K562 (cell line): ENCODE data around the gene FEN1. TPM values are rescaled to one million over a fixed set of nuclear protein-coding genes. Genes with fewer than 3 reads are reported as not detected.

Experiments
- ATAC-seq: fragments of 200-7000 bp; cut with Tn5 transposase; 3 replicates; pipeline ENCODE4 v1.9.1; 2020; ENCODE audit warnings: moderate library complexity
- BruUV-seq: library from RNA; stranded (reverse); fragments of 400-500 nt; replicated peaks from 2 replicates; lab custom pipeline; 2021; lab: Mats Ljungman, UMichigan
- CTCF ChIA-PET: fragments of 300-600 bp; formaldehyde crosslinking; extraction: SDS; loops from one replicate; lab custom pipeline; 2021; ENCODE audit warnings: low intra/inter-chr PET ratio; lab: Yijun Ruan, JAX
- POLR2A ChIA-PET: fragments of 300-600, 350-650 bp; sonication (Branson Sonifier 250); formaldehyde crosslinking; extraction: SDS; loops from one replicate; lab custom pipeline; 2021; ENCODE audit warnings: antibody characterized with exemption, inconsistent platforms; lab: Yijun Ruan, JAX
- DNase-seq, 4 experiments: peaks; one replicate each; pipeline versions ENCODE4 v3.0.0 to v3.0.0-alpha.2; 2011 to 2018; ENCODE audit warnings: low spot score in 3 of 4, mixed read lengths in 3 of 4; ENCODE audit errors: extremely low read depth in 1 of 4
- FAIRE-seq: peaks from 2 replicates; lab custom pipeline; 2011; peaks lifted over from hg19 to GRCh38; lab: Jason Lieb, UNC
- H2AFZ ChIP-seq: 2 replicates; pipeline ENCODE4 v1.6.0; 2011; ENCODE audit warnings: low read depth, low read length, control low read depth, inconsistent platforms
- H3K27ac ChIP-seq: fragments of 200-600 bp; 3 replicates; pipeline ENCODE4 v1.8.0; 2011; ENCODE audit warnings: low read depth, mild to moderate bottlenecking, control low read depth, inconsistent platforms, low read length, moderate library complexity, mixed read lengths; ENCODE audit errors: extremely low read depth
- H3K27me3 ChIP-seq, 2 experiments: fragments of 300-600 bp in 1 of 2; 2 replicates in 1 of 2; 3 replicates in 1 of 2; pipeline versions ENCODE4 v1.6.0 to v1.8.0; 2011; ENCODE audit warnings: inconsistent platforms in 2 of 2, low read length in 2 of 2, mild to moderate bottlenecking in 1 of 2, mixed read lengths in 1 of 2, moderate library complexity in 1 of 2; ENCODE audit not compliant: control insufficient read depth in 2 of 2, insufficient read depth in 2 of 2
- H3K36me3 ChIP-seq: fragments of 300-600 bp; 3 replicates; pipeline ENCODE4 v1.8.0; 2011; ENCODE audit warnings: mild to moderate bottlenecking, low read length, inconsistent platforms; ENCODE audit not compliant: control insufficient read depth, insufficient read depth
- H3K4me1 ChIP-seq, 2 experiments: fragments of 200-600 bp in 1 of 2; replicated peaks in 1 of 2; 2 replicates in 1 of 2; 3 replicates in 1 of 2; pipeline versions ENCODE4 v1.5.1 to v1.8.0; 2011; ENCODE audit warnings: inconsistent platforms in 2 of 2, low read length in 2 of 2, mild to moderate bottlenecking in 1 of 2, mixed read lengths in 1 of 2, moderate library complexity in 1 of 2; ENCODE audit not compliant: control insufficient read depth in 2 of 2, insufficient read depth in 2 of 2
- H3K4me2 ChIP-seq: 2 replicates; pipeline ENCODE4 v1.6.1; 2011; ENCODE audit warnings: low read length, control low read depth, inconsistent platforms, mixed read lengths; ENCODE audit not compliant: insufficient read depth
- H3K4me3 ChIP-seq: fragments of 200-600 bp; sonication (generic), shearing (Covaris generic); 2 replicates; pipeline ENCODE4 v1.5.1; 2016; ENCODE audit warnings: control low read depth, inconsistent platforms
- H3K79me2 ChIP-seq: fragments of 200-600 bp; 3 replicates; pipeline ENCODE4 v1.8.0; 2011; ENCODE audit warnings: low read length, inconsistent platforms; ENCODE audit not compliant: control insufficient read depth, insufficient read depth
- H3K9ac ChIP-seq, 2 experiments: 2 replicates each; pipeline versions ENCODE4 v1.6.0 to v1.6.1; 2011; ENCODE audit warnings: low read depth in 2 of 2, low read length in 2 of 2, control low read depth in 1 of 2, inconsistent platforms in 1 of 2, mild to moderate bottlenecking in 1 of 2, mixed read lengths in 1 of 2; ENCODE audit not compliant: insufficient read depth in 1 of 2
- H3K9me1 ChIP-seq: one replicate; pipeline ENCODE4 v1.6.0; 2011; ENCODE audit warnings: inconsistent platforms, mild to moderate bottlenecking, low read length, moderate library complexity; ENCODE audit not compliant: control insufficient read depth, insufficient read depth
- H3K9me3 ChIP-seq: replicated peaks from 2 replicates; pipeline ENCODE4 v1.5.1; 2011; ENCODE audit warnings: low read depth, low read length, inconsistent platforms; ENCODE audit not compliant: control insufficient read depth, insufficient read depth
- H4K20me1 ChIP-seq: replicated peaks from 2 replicates; pipeline ENCODE4 v1.6.1; 2011; ENCODE audit warnings: low read length, inconsistent platforms, mixed read lengths; ENCODE audit not compliant: control insufficient read depth, insufficient read depth
- BCL6 ChIP-seq: fragments of 250-450 bp; sonication (Bioruptor Pico); IDR thresholded peaks from 2 replicates; pipeline ENCODE4 v1.4.0; 2020
- GATAD2B ChIP-seq: fragments of 450-650 bp; IDR thresholded peaks from 2 replicates; pipeline ENCODE4 v1.6.1; 2017; ENCODE audit warnings: mild to moderate bottlenecking, borderline replicate concordance
- RAD51 ChIP-seq: fragments of 450-650 bp; IDR thresholded peaks from 2 replicates; pipeline ENCODE4 v1.7.1; 2016; ENCODE audit warnings: low read depth, mild to moderate bottlenecking, borderline replicate concordance
- TCFL5 ChIP-seq: fragments of 250-450 bp; sonication (Bioruptor Pico); conservative IDR thresholded peaks from 2 replicates; pipeline ENCODE4 v1.6.1; 2021; ENCODE audit warnings: mild to moderate bottlenecking, moderate library complexity, matching md5 sums
- TEAD4 ChIP-seq, 2 experiments: sonication (generic) in 1 of 2; formaldehyde crosslinking in 1 of 2; IDR thresholded peaks; 2 replicates each; pipeline versions ENCODE4 v1.6.1 to v1.8.0; 2012 to 2022; ENCODE audit warnings: borderline replicate concordance in 1 of 2, inconsistent platforms in 1 of 2, low read length in 1 of 2, mild to moderate bottlenecking in 1 of 2, missing genetic modification reagents in 1 of 2
- ZNF551 ChIP-seq: fragments of 250-450 bp; sonication (Bioruptor Pico); IDR thresholded peaks from 2 replicates; pipeline ENCODE4 v1.5.0; 2021; ENCODE audit warnings: mild to moderate bottlenecking, moderate library complexity
- ZNF778 ChIP-seq: fragments of 450-650 bp; formaldehyde crosslinking; IDR thresholded peaks from 2 replicates; pipeline ENCODE4 v1.4.0; 2020; ENCODE audit warnings: mild to moderate bottlenecking, moderate library complexity
- WGBS: fragments of 100-300 bp; shearing (Covaris generic); methylation state at CpG from one replicate; pipeline ENCODE4 v1.1.6; 2016; ENCODE audit warnings: low coverage, mixed read lengths; ENCODE audit not compliant: insufficient coverage; ENCODE audit errors: missing lambda C conversion rate; 5-methylcytosine and 5-hydroxymethylcytosine counted together
- in situ Hi-C: fragments of 300-500 bp; cut with MboI; formaldehyde crosslinking; loops from 4 replicates; pipeline ENCODE4 v1.15.0; 2018; ENCODE audit warnings: inconsistent platforms, mixed read lengths
- intact Hi-C: fragments of 100-400 bp; cut with micrococcal nuclease; formaldehyde crosslinking; loops from 2 replicates; pipeline ENCODE4 v1.14.2; 2022
- polyA plus RNA-seq, 8 experiments: library from polyadenylated mRNA; depleted of rRNA in 4 of 8; stranded (reverse) in 5 of 8; unstranded in 3 of 8; fragments of >200 nt; fragmentation: Nextera tagmentation in 2 of 8; fragmentation: Illumina TruSeq in 1 of 8; extraction: Ambion mirVana in 2 of 8; extraction: Trizol in 1 of 8; gene quantifications; 2 replicates each; pipeline versions ENCODE4 v1.2.1 to v1.2.3, GENCODE V29; 2011 to 2014; ENCODE audit warnings: inconsistent platforms in 1 of 8, missing spikeins in 1 of 8
- total RNA-seq, 7 experiments: library from RNA; depleted of rRNA in 6 of 7; stranded (reverse); fragments of >200 nt in 6 of 7; fragmentation: Illumina TruSeq in 2 of 7; extraction: Trizol in 2 of 7; gene quantifications; 2 replicates each; pipeline versions ENCODE4 v1.2.1 to v1.2.3, GENCODE V29; 2011 to 2021; ENCODE audit warnings: low replicate concordance in 1 of 7
- TF ChIP-seq, protein P1 (sequence below), 2 experiments: fragments of 450-650 bp in 1 of 2; sonication (generic) in 1 of 2; formaldehyde crosslinking in 1 of 2; IDR thresholded peaks; 2 replicates each; pipeline versions ENCODE4 v1.7.1 to v1.9.0; 2016 to 2022; ENCODE audit warnings: inconsistent platforms in 1 of 2, mild to moderate bottlenecking in 1 of 2, missing genetic modification reagents in 1 of 2
- TF ChIP-seq, protein P2 (sequence below): fragments of 450-650 bp; IDR thresholded peaks from 2 replicates; pipeline ENCODE4 v1.7.0; 2016; ENCODE audit warnings: borderline replicate concordance

The FEN1 gene
- total and polyA plus RNA-seq, 9 of the 15 experiments (the other 6 are each of a cell fraction or from before 2014, with no cell fraction given): 58.1 to 156 (median 137) TPM

DNA sequence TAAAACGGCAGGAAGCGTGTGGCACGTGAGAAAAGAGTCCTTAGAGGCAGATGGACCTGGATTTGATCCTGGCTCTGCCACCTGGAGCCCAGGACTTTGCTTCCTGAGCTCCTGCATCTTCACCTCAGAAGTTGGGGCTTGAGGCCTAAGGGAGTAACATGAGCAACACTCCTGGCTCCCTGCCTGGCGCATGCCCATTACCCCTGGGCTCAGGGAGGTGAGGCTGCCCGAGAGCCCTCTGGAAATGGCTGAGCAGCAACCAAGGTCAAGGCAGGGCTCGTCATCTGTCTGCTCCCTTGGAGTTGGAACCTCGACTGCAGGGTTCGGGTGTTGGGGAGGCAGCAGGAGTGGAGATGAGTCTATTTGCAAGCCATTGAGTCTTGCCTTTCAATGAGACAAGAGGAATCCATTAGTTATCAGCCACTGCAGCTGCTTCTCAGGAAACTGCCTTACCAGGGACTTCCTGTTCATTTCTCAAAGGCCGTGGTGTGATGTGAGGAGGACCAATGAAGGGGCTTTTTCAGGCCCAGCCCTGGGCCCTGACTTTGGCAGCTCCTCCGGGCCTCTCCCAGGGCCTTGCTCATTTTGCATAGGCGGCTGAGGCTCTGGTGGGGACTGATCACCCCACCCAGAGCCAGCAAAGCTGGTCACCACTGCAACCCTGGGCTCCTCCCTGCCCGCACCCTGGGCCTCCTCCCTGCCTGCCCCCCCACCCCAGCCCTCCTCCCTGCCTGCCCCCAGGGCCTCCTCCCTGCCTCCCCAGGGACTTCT lies 41.8 kb downstream of the FEN1 start:
- FAIRE-seq (peak; percentile 97), ATAC-seq (peak; percentile 97), DNase-seq (peak; percentile 93 to 98 (median 94))
- no peaks in the 10 kb centered on the region for H3K27me3 ChIP-seq
- ChIA-PET POLR2A (interaction anchor here (0.6 to 2.3 kb wide), 10 partner anchors 10 to 47 kb away, joined by 3 to 8 read pairs (median 4); no protein-coding TSS in a partner anchor), CTCF (no interaction called here)
- peak overlapping the region; percentile 100 for H3K27ac ChIP-seq
- H4K20me1 ChIP-seq: no peaks in the 10 kb centered on the region
- peaks cover 36% of the 10 kb centered on the region; the same call in 2 of the 3 replicates for H3K79me2 ChIP-seq
- peak overlapping the region; percentile 75 for H3K4me2 ChIP-seq
- H2AFZ ChIP-seq: peak overlapping the region; percentile 63
- in situ Hi-C loops (no loop called here), intact Hi-C loops (loop anchor here (1.0 to 2.0 kb wide), 2 partner anchors 17 to 36 kb away; partner anchors contain the start of gene FADS1)
- WGBS: 27% methylated on average over 11 of the region's 12 CpGs
- H3K9ac ChIP-seq: peak overlapping the region; percentile 86 to 93
- H3K36me3 ChIP-seq: peaks cover under 1% of the 10 kb centered on the region; the same call in 1 of the 3 replicates
- peaks cover 51 to 62% of the 10 kb centered on the region in 2 experiments for H3K4me1 ChIP-seq
- 0 out of 2 replicates have a peak overlapping the region, but pooled peaks have one; percentile 4 for H3K4me3 ChIP-seq
- BruUV-seq: TSS peak; percentile 99
- no peaks in the 10 kb centered on the region for H3K9me3 ChIP-seq
- H3K9me1 ChIP-seq: peaks cover 15% of the 10 kb centered on the region
- TF ChIP-seq BCL6 (CRISPR knock-in tag): no peak
- TF ChIP-seq, protein P1, sequence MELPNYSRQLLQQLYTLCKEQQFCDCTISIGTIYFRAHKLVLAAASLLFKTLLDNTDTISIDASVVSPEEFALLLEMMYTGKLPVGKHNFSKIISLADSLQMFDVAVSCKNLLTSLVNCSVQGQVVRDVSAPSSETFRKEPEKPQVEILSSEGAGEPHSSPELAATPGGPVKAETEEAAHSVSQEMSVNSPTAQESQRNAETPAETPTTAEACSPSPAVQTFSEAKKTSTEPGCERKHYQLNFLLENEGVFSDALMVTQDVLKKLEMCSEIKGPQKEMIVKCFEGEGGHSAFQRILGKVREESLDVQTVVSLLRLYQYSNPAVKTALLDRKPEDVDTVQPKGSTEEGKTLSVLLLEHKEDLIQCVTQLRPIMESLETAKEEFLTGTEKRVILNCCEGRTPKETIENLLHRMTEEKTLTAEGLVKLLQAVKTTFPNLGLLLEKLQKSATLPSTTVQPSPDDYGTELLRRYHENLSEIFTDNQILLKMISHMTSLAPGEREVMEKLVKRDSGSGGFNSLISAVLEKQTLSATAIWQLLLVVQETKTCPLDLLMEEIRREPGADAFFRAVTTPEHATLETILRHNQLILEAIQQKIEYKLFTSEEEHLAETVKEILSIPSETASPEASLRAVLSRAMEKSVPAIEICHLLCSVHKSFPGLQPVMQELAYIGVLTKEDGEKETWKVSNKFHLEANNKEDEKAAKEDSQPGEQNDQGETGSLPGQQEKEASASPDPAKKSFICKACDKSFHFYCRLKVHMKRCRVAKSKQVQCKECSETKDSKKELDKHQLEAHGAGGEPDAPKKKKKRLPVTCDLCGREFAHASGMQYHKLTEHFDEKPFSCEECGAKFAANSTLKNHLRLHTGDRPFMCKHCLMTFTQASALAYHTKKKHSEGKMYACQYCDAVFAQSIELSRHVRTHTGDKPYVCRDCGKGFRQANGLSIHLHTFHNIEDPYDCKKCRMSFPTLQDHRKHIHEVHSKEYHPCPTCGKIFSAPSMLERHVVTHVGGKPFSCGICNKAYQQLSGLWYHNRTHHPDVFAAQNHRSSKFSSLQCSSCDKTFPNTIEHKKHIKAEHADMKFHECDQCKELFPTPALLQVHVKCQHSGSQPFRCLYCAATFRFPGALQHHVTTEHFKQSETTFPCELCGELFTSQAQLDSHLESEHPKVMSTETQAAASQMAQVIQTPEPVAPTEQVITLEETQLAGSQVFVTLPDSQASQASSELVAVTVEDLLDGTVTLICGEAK (IDR thresholded peaks at IDR 0.05): no peak; the same call in none of the 2 replicates
- TF ChIP-seq, protein P1 (CRISPR knock-in tag; IDR thresholded peaks at IDR 0.05): no peak
- no peak for TF ChIP-seq GATAD2B
- no peak for TF ChIP-seq ZNF551 (CRISPR knock-in tag)
- TF ChIP-seq RAD51: no peak; the same call in 1 of the 2 replicates
- no peak; the same call in 1 of the 2 replicates for TF ChIP-seq TCFL5 (CRISPR knock-in tag)
- TF ChIP-seq ZNF778 (CRISPR knock-in tag): no peak
- TF ChIP-seq, protein P2, sequence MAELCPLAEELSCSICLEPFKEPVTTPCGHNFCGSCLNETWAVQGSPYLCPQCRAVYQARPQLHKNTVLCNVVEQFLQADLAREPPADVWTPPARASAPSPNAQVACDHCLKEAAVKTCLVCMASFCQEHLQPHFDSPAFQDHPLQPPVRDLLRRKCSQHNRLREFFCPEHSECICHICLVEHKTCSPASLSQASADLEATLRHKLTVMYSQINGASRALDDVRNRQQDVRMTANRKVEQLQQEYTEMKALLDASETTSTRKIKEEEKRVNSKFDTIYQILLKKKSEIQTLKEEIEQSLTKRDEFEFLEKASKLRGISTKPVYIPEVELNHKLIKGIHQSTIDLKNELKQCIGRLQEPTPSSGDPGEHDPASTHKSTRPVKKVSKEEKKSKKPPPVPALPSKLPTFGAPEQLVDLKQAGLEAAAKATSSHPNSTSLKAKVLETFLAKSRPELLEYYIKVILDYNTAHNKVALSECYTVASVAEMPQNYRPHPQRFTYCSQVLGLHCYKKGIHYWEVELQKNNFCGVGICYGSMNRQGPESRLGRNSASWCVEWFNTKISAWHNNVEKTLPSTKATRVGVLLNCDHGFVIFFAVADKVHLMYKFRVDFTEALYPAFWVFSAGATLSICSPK: no peak
- TF ChIP-seq TEAD4 (IDR thresholded peaks at IDR 0.05; ENCODE audit: low read length): peak; percentile 76
- no peak for TF ChIP-seq TEAD4 (CRISPR knock-in tag; IDR thresholded peaks at IDR 0.05; ENCODE audit: borderline replicate concordance)
